HCT116 (cell line): ENCODE data around the gene MRAP2. TPM values are rescaled to one million over a fixed set of nuclear protein-coding genes. Genes with fewer than 3 reads are reported as not detected.

Experiments
- ATAC-seq: fragments of 200-7000 bp; cut with Tn5 transposase; 2 replicates; pipeline ENCODE4 v1.9.1; 2020; ENCODE audit warnings: mild to moderate bottlenecking, moderate library complexity
- BruUV-seq: library from RNA; stranded (reverse); fragments of 400-500 nt; replicated peaks from 2 replicates; lab custom pipeline; 2021; lab: Mats Ljungman, UMichigan
- CTCF ChIA-PET: fragments of 300-600 bp; sonication (Branson Sonifier 250); formaldehyde crosslinking; loops from one replicate; lab custom pipeline; 2021; ENCODE audit warnings: antibody characterized with exemption; lab: Charles Lee
- POLR2A ChIA-PET: fragments of 300-600, 350-600 bp; sonication (Branson Sonifier 250); formaldehyde crosslinking; loops from one replicate; lab custom pipeline; 2021; ENCODE audit warnings: antibody characterized with exemption; lab: Charles Lee
- RAD21 ChIA-PET, 2 experiments: fragments of 300-600 bp; sonication (Branson Sonifier 250); formaldehyde crosslinking; loops; one replicate each; lab custom pipeline; 2023; ENCODE audit warnings: low total read pairs in 2 of 2; ENCODE audit not compliant: uncharacterized antibody in 2 of 2, unreplicated experiment in 2 of 2, low non-redundant PET in 1 of 2; lab: Charles Lee
- DNase-seq: peaks from one replicate; pipeline ENCODE4 v3.0.0-alpha.2; 2010; ENCODE audit warnings: low read depth, low spot score
- H2AFZ ChIP-seq: fragments of 200-600 bp; shearing (Covaris generic), sonication (generic); 2 replicates; pipeline ENCODE4 v1.6.1; 2017; ENCODE audit warnings: low read depth, mixed run types, mixed read lengths, antibody characterized with exemption, low read length; ENCODE audit not compliant: poor library complexity, severe bottlenecking
- H3K27ac ChIP-seq: 2 replicates; pipeline ENCODE4 v1.5.1; 2012; ENCODE audit warnings: low read depth, low read length
- H3K27me3 ChIP-seq: fragments of 200-600 bp; sonication (generic); 2 replicates; pipeline ENCODE4 v1.6.1; 2016; ENCODE audit warnings: mixed run types, low read length, mixed read lengths; ENCODE audit not compliant: insufficient read depth
- H3K36me3 ChIP-seq, 2 experiments: fragments of 200-500 bp in 1 of 2; fragments of 200-600 bp in 1 of 2; sonication (Bioruptor generic) in 1 of 2; sonication (generic) in 1 of 2; 2 replicates each; pipeline versions ENCODE4 v1.5.1 to v1.6.1; 2014 to 2016; ENCODE audit warnings: low read length in 2 of 2, inconsistent platforms in 1 of 2, mixed read lengths in 1 of 2, mixed run types in 1 of 2; ENCODE audit not compliant: insufficient read depth in 2 of 2, control insufficient read depth in 1 of 2
- H3K4me1 ChIP-seq, 2 experiments: fragments of 200-600 bp in 1 of 2; sonication (generic) in 1 of 2; 2 replicates each; pipeline versions ENCODE4 v1.5.1 to v1.6.1; 2012 to 2017; ENCODE audit warnings: low read length in 2 of 2, inconsistent platforms in 1 of 2, mild to moderate bottlenecking in 1 of 2, mixed read lengths in 1 of 2, mixed run types in 1 of 2, moderate library complexity in 1 of 2; ENCODE audit not compliant: insufficient read depth in 2 of 2, control insufficient read depth in 1 of 2
- H3K4me2 ChIP-seq: fragments of 200-600 bp; sonication (generic); 2 replicates; pipeline ENCODE4 v1.6.1; 2017; ENCODE audit warnings: mixed run types, low read length, mixed read lengths
- H3K4me3 ChIP-seq, 2 experiments: fragments of 200-600 bp in 1 of 2; sonication (generic) in 1 of 2; replicated peaks in 1 of 2; 2 replicates each; pipeline ENCODE4 v1.5.1; 2011 to 2016; ENCODE audit warnings: low read length in 2 of 2, control low read depth in 1 of 2, low read depth in 1 of 2, mild to moderate bottlenecking in 1 of 2, mixed read lengths in 1 of 2, mixed run types in 1 of 2
- H3K79me2 ChIP-seq: fragments of 200-600 bp; sonication (generic); 2 replicates; pipeline ENCODE4 v1.6.1; 2017; ENCODE audit warnings: mild to moderate bottlenecking, mixed run types, low read length, moderate library complexity, mixed read lengths; ENCODE audit not compliant: insufficient read depth
- H3K9ac ChIP-seq: fragments of 200-600 bp; sonication (generic); 2 replicates; pipeline ENCODE4 v1.6.1; 2016; ENCODE audit warnings: low read length, mixed read lengths
- H3K9me2 ChIP-seq: fragments of 200-600 bp; sonication (generic), shearing (Covaris generic); 2 replicates; pipeline ENCODE4 v1.6.1; 2017; ENCODE audit warnings: mixed run types, mild to moderate bottlenecking, moderate library complexity; ENCODE audit not compliant: insufficient read depth
- H3K9me3 ChIP-seq, 2 experiments: fragments of 200-500 bp in 1 of 2; fragments of 200-600 bp in 1 of 2; sonication (Bioruptor generic) in 1 of 2; sonication (generic) in 1 of 2; 2 replicates each; pipeline ENCODE4 v1.6.1; 2014 to 2017; ENCODE audit warnings: low read length in 2 of 2, mixed read lengths in 2 of 2, inconsistent platforms in 1 of 2, low read depth in 1 of 2, mild to moderate bottlenecking in 1 of 2, mixed run types in 1 of 2, moderate library complexity in 1 of 2; ENCODE audit not compliant: control insufficient read depth in 1 of 2, insufficient read depth in 1 of 2
- H4K20me1 ChIP-seq: fragments of 200-600 bp; sonication (generic), shearing (Covaris generic); 2 replicates; pipeline ENCODE4 v1.6.1; 2017; ENCODE audit warnings: mixed run types, mild to moderate bottlenecking, moderate library complexity; ENCODE audit not compliant: insufficient read depth
- ATF3 ChIP-seq: IDR thresholded peaks from 2 replicates; pipeline ENCODE4 v1.6.1; 2012
- CBX3 ChIP-seq: IDR thresholded peaks from 2 replicates; pipeline ENCODE4 v1.6.1; 2012; ENCODE audit warnings: low read depth
- CEBPB ChIP-seq: IDR thresholded peaks from 2 replicates; pipeline ENCODE4 v1.6.1; 2012; ENCODE audit warnings: low read depth
- CTCF ChIP-seq, 3 experiments: fragments of 200-600 bp in 1 of 3; sonication (generic) in 1 of 3; IDR thresholded peaks in 2 of 3; conservative IDR thresholded peaks in 1 of 3; 2 replicates each; pipeline ENCODE4 v1.5.1; 2012 to 2017; ENCODE audit warnings: low read depth in 2 of 3, low read length in 2 of 3, antibody characterized with exemption in 1 of 3, borderline replicate concordance in 1 of 3, control low read depth in 1 of 3, mild to moderate bottlenecking in 1 of 3, mixed read lengths in 1 of 3, mixed run types in 1 of 3, moderate library complexity in 1 of 3; ENCODE audit not compliant: insufficient read depth in 1 of 3
- EGR1 ChIP-seq: IDR thresholded peaks from 2 replicates; pipeline ENCODE4 v1.6.1; 2012; ENCODE audit warnings: low read depth
- ELF1 ChIP-seq: IDR thresholded peaks from 2 replicates; pipeline ENCODE4 v1.6.1; 2012; ENCODE audit warnings: low read depth, borderline replicate concordance
- EZH2 ChIP-seq: fragments of 200-600 bp; sonication (generic); IDR thresholded peaks from 2 replicates; pipeline ENCODE4 v1.6.1; 2017; ENCODE audit warnings: antibody characterized with exemption, mixed run types
- EZH2phosphoT487 ChIP-seq: fragments of 200-600 bp; IDR thresholded peaks from 2 replicates; pipeline ENCODE4 v1.6.1; 2018; ENCODE audit warnings: antibody characterized with exemption, borderline replicate concordance
- FOSL1 ChIP-seq: IDR thresholded peaks from 2 replicates; pipeline ENCODE4 v1.6.1; 2012; ENCODE audit warnings: low read depth
- JUND ChIP-seq: IDR thresholded peaks from 2 replicates; pipeline ENCODE4 v1.6.1; 2012
- MAX ChIP-seq: IDR thresholded peaks from 2 replicates; pipeline ENCODE4 v1.6.1; 2012
- POLR2A ChIP-seq: IDR thresholded peaks from 2 replicates; pipeline ENCODE4 v1.7.0; 2011; ENCODE audit warnings: borderline replicate concordance; ENCODE audit not compliant: insufficient read depth, insufficient read length; ENCODE audit errors: extremely low read depth
- RAD21 ChIP-seq: IDR thresholded peaks from 2 replicates; pipeline ENCODE4 v1.6.1; 2012; ENCODE audit warnings: low read depth, mild to moderate bottlenecking
- SIN3A ChIP-seq: IDR thresholded peaks from 2 replicates; pipeline ENCODE4 v1.6.1; 2012; ENCODE audit warnings: low read depth
- SP1 ChIP-seq: IDR thresholded peaks from 2 replicates; pipeline ENCODE4 v1.6.1; 2012; ENCODE audit warnings: low read depth
- SRF ChIP-seq: IDR thresholded peaks from 2 replicates; pipeline ENCODE4 v1.6.1; 2012; ENCODE audit warnings: low read depth
- ZBTB33 ChIP-seq: IDR thresholded peaks from 2 replicates; pipeline ENCODE4 v1.6.1; 2011; ENCODE audit warnings: mild to moderate bottlenecking, low read length, moderate library complexity; ENCODE audit not compliant: insufficient replicate concordance; ENCODE audit errors: extremely low read depth
- ZFX ChIP-seq: fragments of 450-650 bp; IDR thresholded peaks from 2 replicates; pipeline ENCODE4 v1.6.1; 2017
- ZNF274 ChIP-seq: fragments of 200-500 bp; sonication (Bioruptor generic); IDR thresholded peaks from 2 replicates; pipeline ENCODE4 v1.6.1; 2014; ENCODE audit warnings: mild to moderate bottlenecking, low read depth, low read length, inconsistent platforms
- intact Hi-C: fragments of 100-400 bp; cut with micrococcal nuclease; formaldehyde crosslinking; loops from 2 replicates; pipeline ENCODE4 v1.10.0; 2022
- total RNA-seq: library from RNA; stranded (reverse); gene quantifications from one replicate; pipeline ENCODE4 v1.2.1, GENCODE V29; 2021; ENCODE audit not compliant: unreplicated experiment

Gene MRAP2
- total RNA-seq, 1 experiment from 2014 or later = 1.4 TPM

- DNase-seq = no peak
- H3K36me3 ChIP-seq = no peaks in the 10 kb centered on the region
- no peaks in the 10 kb centered on the region for H3K9me2 ChIP-seq
- no peak overlapping the region for H3K4me2 ChIP-seq
- H3K27ac ChIP-seq = no peak overlapping the region
- no peak overlapping the region for H2AFZ ChIP-seq
- no peaks in the 10 kb centered on the region for H3K27me3 ChIP-seq
- no peaks in the 10 kb centered on the region for H4K20me1 ChIP-seq
- no peak overlapping the region for H3K9ac ChIP-seq
- no peaks in the 10 kb centered on the region for H3K9me3 ChIP-seq
- BruUV-seq = no TSS peak
- no peak for TF ChIP-seq MAX
- no peak for TF ChIP-seq ZBTB33
- no peak for TF ChIP-seq CEBPB
- no peak for TF ChIP-seq ZNF274
- TF ChIP-seq RAD21 = no peak
- TF ChIP-seq EZH2 = no peak
- TF ChIP-seq SIN3A = no peak
- TF ChIP-seq EGR1 = no peak
- TF ChIP-seq ELF1 = no peak
- TF ChIP-seq POLR2A = no peak
- TF ChIP-seq ZFX = no peak
- TF ChIP-seq FOSL1 = no peak
- TF ChIP-seq JUND = no peak
- no peak for TF ChIP-seq SP1
- no peak for TF ChIP-seq EZH2phosphoT487
- TF ChIP-seq CBX3 = no peak
- TF ChIP-seq SRF = no peak
- no peak for TF ChIP-seq CTCF (IDR thresholded peaks at IDR 0.05 in 2 of 3, conservative IDR thresholded peaks at IDR 0.05 in 1 of 3; ENCODE audit: borderline replicate concordance in 1 of 3, insufficient read depth in 1 of 3, low read depth in 2 of 3, low read length in 2 of 3)
- no peak for TF ChIP-seq ATF3
- no peaks in the 10 kb centered on the region for H3K79me2 ChIP-seq
- POLR2A ChIA-PET = no interaction called here
- peaks cover 0 to 10% of the 10 kb centered on the region in 2 experiments; a peak in 2 of 4 replicates for H3K4me1 ChIP-seq
- CTCF ChIA-PET = no interaction called here
- intact Hi-C loops = no loop called here
- ATAC-seq = no peak
- H3K4me3 ChIP-seq = no peak overlapping the region
- RAD21 ChIA-PET = no interaction called here
These were observed 13.7 kb upstream of the MRAP2 start for GRCh38 chr6:84019842-84020211.
